Suppressor macrophage treated with lipopolysaccharide for 1 hour (primary cell): ENCODE results near the gene CADM1.

Experiments
- DNase-seq, 3 donors: peaks; one replicate each; pipeline ENCODE4 v3.0.0-alpha.2; 2020 to 2022

CADM1 gene

GRCh38 chr11:115135936-115136335 is 368.3 kb downstream of the CADM1 start:
- no peak for DNase-seq

- no peak for DNase-seq
Measured at GRCh38 chr11:115134926-115135325, 369.3 kb downstream of the CADM1 start.

GRCh38 chr11:115133475-115134209 is 370.6 kb downstream of the CADM1 start:
- no peak for DNase-seq

GRCh38 chr11:115132436-115133228 is 371.6 kb downstream of the CADM1 start:
- no peak for DNase-seq

- DNase-seq = no peak
Measured at GRCh38 chr11:115129473-115130289, 374.5 kb downstream of the CADM1 start.

- no peak for DNase-seq
Measured at GRCh38 chr11:115128226-115128625, 376.0 kb downstream of the CADM1 start.

- no peak for DNase-seq
Measured at GRCh38 chr11:115127790-115128189, 376.4 kb downstream of the CADM1 start.

- peak in 1 of 3 donors; percentile 5 for DNase-seq
Measured at GRCh38 chr11:115126515-115127208, 377.6 kb downstream of the CADM1 start.

- no peak for DNase-seq
Measured at GRCh38 chr11:115126092-115126491, 378.1 kb downstream of the CADM1 start.

GRCh38 chr11:115124786-115125185 is 379.4 kb downstream of the CADM1 start:
- DNase-seq = no peak

- no peak for DNase-seq
Measured at GRCh38 chr11:115123641-115124040, 380.6 kb downstream of the CADM1 start.

- no peak for DNase-seq
Measured at GRCh38 chr11:115122274-115122673, 381.9 kb downstream of the CADM1 start.
